HEK293T (cell line): ENCODE measurements around the gene PRPSAP2.

Experiments
- ELF4 ChIP-seq: fragments of 450-650 bp; IDR thresholded peaks from 2 replicates; pipeline ENCODE4 v1.6.1; 2017; ENCODE audit warnings: antibody characterized with exemption
- FOXA1 ChIP-seq: fragments of 450-650 bp; IDR thresholded peaks from 2 replicates; pipeline ENCODE4 v1.6.1; 2016; ENCODE audit warnings: mild to moderate bottlenecking
- FOXM1 ChIP-seq: fragments of 450-650 bp; IDR thresholded peaks from 2 replicates; pipeline ENCODE4 v1.6.1; 2017; ENCODE audit warnings: mild to moderate bottlenecking, borderline replicate concordance
- LEF1 ChIP-seq: fragments of 450-650 bp; IDR thresholded peaks from 2 replicates; pipeline ENCODE4 v1.6.1; 2017; ENCODE audit warnings: mild to moderate bottlenecking, borderline replicate concordance
- SP1 ChIP-seq: fragments of 450-650 bp; IDR thresholded peaks from 2 replicates; pipeline ENCODE4 v1.6.1; 2017
- TARDBP ChIP-seq: fragments of 450-650 bp; IDR thresholded peaks from 2 replicates; pipeline ENCODE4 v1.6.1; 2016

DNA sequence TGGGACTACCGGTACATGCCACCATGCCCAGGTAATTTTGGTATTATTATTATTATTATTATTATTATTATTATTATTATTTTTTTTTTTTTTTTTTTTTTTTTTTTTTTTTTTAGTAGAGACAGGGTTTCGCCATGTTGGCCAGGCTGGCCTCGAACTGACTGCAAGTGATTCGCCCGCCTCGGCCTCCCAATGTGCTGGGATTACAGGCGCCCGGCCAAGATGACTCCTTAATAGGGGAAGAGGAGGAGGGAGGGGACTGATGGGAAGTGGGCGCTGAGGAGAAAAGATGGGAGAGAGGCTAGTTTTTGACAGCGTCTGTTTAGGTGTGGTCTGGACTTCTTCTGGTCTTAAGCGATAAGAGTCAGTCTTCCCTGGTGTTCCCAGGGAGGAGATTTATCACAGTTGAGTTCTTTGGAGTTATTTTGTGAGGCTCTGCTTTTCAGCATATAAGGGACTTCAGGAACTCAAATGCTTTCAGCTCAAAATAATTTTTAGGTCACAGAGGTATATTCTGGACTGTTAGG, 59.6 kb downstream of the PRPSAP2 start:
- TF ChIP-seq TARDBP: no peak
- no peak for TF ChIP-seq FOXM1
- TF ChIP-seq ELF4: no peak
- no peak for TF ChIP-seq SP1
- no peak for TF ChIP-seq FOXA1
- TF ChIP-seq LEF1: no peak
